Stimulated activated CD4-positive, alpha-beta T cell treated with anti-CD3 and anti-CD28 coated beads, Interleukin-2, amount 100 ng/mL, for 24 hours (primary cell): ENCODE data around the gene NR2F2.

ENCODE experiments used
- DNase-seq, 2 donors: peaks; one replicate each; pipeline ENCODE4 v3.0.0-alpha.2; 2020

NR2F2 gene

DNA sequence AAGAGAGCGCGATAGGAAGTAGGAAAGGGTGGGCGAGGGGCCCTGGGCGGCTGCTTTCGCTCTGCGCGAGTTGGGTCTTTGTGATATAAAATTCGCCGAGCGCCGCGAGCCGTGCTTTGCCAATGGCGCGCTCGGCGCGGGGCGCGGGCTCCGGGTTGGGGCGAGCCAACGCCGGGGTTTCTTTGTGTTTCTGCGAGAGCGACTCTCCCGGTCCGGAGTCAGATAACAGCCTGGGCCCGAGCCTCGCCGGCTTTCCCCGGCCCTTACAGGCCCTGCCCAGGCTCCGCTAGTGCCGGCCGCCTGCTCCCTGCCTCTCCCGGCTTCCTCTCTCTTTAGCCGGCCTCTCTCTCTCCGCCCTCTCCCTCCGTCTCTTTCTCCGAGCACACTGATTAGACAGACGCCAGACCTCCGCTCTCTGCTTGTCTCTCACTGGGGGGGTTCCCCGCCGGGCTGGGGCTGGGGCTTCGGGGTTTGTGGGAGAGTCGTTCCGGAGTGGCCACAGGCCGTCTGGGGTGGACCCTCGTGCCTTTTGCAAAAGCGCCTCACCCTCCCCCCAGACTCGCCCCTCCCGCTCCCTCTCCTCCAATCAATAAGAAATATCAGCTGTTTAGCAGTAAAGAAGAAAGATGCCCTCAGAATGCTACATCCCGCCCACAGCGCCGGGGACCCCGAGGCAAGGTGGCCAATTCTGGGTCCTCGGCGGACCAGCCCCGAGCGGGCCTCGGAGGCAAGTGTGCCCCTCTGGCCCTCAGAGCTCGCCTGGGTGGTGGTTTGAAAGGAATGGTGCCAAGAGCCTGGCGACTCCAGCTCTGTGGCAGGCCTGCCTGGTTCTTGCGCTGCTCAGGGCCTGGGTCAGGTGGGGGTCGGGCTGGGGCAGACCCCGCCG lies 2.9 kb downstream of the NR2F2 start:
- no peak for DNase-seq

DNA sequence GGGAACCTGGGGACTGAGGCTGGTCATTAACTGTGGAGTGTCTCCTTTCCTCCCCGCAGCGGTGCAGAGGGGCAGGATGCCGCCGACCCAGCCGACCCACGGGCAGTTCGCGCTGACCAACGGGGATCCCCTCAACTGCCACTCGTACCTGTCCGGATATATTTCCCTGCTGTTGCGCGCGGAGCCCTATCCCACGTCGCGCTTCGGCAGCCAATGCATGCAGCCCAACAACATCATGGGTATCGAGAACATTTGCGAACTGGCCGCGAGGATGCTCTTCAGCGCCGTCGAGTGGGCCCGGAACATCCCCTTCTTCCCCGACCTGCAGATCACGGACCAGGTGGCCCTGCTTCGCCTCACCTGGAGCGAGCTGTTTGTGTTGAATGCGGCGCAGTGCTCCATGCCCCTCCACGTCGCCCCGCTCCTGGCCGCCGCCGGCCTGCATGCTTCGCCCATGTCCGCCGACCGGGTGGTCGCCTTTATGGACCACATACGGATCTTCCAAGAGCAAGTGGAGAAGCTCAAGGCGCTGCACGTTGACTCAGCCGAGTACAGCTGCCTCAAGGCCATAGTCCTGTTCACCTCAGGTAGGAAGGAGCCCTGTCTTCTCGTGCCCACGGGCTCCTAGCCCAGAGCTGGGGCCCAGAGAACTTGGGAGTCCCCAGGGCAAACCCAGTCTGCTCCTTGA lies 3.7 kb downstream of the NR2F2 start:
- no peak for DNase-seq

DNA sequence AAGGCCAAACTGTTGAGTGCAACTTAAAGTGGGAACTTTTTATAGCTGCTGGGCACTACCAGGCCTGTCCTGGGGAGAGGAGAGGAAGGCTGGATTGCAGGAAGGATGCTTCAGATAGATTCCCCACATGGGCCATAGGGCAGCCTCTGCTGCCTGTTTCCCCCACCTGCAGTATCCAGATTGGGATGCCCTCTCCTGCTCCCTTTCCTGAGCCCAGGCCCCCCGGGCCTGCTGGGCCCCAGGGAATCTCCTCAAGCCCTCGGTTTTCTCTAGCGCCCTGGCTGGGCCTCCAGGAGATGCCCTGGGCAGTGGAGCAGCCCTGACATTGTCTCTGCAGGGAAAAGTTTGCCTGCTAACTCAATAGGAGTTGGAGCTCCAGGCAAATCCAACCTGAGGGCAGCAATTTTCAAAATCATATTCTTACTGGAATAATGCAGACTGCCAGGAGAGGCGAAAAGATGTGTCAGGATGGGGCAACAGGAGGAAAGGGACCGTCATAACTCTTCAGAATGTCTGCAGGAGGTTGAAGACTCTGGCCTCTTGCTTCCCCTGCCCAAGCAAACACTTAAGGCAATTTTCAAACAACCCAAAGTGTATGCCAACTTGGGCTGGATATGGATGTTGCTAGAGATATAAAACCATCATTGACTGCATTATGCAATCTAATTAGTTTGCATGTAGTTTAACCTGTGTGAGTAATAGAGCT lies 4.4 kb downstream of the NR2F2 start:
- no peak for DNase-seq

DNA sequence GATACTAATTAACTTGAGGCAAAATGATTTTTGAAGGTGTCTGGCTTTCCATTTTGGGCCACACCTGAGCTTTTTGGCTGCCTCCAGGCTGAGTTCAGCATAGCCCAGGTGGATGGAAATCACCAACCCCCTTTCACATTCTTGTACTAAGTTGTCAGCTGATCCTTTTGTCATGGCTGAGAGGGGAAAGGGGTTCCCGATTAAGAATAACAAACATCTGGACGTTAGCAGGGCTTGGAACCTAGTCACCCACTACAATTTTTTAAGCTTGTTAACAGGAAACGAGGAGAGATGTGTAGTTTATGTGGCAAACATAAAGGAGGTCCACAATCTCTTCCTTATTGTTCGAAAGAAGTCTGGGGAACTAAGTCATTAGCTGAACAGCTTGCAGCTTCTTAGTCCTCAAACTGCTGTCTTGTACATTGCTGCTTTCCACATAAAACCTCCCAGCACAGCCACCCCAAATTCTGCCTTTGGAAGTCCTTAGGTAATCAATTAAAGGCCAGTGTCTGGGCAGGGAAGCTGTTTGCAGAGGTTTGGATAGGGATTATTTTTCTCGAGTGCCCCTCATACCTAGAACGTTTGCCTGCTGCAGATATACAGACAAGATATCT lies 5.0 kb downstream of the NR2F2 start:
- DNase-seq = no peak

DNA sequence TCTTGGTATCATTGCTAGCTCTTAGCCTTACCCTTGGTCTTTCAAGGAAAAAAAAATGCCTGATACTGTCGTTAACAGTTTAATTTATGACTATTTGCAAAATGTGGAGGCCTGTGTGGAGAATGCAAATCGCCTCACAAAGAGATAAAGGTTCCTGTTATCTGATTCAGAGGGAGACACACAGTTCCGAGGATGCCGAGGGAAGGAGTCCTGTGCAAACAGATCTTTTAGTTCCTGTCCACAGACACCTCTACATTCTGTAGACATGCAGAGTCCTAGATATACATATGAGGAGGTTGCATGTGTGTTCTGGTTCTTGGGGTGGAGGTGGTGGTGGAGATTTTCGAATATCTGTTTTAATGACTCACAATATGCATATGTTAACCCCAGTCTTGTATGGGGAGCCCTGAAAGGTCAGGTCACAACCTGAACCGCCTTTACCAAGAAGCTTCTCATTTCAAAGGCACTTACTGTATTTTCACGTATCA lies 5.7 kb downstream of the NR2F2 start:
- DNase-seq = no peak

DNA sequence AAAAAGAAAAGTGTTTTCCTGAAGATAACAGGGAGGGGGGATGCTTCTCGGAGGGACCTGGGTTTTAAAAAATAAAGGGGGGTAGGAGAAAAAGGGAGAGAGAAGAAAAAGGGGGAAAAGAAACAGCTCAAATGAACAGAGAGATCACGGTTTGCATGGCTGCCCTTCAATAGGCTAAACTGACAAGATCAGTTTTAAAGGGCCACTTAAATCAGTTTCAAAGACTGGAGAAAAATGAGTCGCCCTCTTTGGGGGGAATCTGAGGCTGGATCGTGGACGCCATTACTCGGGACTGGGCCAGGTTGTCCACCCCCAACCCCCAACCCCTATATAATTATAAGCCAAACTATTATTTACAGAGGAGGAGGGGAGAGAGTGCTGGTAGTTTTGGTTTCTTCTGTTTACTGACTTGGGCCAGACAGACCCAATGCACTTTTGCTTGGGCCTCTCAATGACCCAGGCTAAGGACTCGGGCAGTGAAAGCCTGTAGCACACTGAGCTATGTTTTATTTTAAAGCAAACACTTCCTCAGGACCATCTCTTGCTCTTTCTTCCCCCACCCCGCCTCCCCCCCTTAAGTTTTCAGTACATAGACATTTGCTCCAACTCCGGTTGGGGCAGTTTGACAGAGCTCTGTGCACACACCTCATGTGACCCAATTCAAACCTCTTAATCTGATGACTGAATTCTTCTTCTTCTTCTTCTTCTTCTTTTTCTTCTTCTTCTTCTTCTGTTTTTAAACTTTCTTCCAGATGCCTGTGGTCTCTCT lies 6.3 kb downstream of the NR2F2 start:
- DNase-seq = no peak

DNA sequence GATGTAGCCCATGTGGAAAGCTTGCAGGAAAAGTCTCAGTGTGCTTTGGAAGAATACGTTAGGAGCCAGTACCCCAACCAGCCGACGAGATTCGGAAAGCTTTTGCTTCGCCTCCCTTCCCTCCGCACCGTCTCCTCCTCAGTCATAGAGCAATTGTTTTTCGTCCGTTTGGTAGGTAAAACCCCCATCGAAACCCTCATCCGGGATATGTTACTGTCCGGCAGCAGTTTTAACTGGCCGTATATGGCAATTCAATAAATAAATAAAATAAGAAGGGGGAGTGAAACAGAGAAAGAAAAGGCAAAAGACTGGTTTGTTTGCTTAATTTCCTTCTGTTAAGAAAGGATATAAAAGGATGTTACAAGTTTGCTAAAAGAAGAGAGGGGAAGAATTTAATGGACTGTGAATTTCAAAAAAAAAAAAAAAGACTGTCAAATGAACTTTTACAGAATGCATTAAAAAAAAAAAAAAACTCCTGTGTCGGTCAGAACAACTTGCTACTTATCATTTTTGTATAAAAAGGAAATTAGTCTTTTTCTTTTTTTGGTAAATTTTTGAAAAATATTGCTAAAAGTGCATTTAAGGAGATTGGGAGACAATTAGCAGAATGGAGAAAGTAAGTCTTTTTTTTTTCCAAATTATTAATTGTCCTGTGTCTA lies 7.0 kb downstream of the NR2F2 start:
- no peak for DNase-seq

DNA sequence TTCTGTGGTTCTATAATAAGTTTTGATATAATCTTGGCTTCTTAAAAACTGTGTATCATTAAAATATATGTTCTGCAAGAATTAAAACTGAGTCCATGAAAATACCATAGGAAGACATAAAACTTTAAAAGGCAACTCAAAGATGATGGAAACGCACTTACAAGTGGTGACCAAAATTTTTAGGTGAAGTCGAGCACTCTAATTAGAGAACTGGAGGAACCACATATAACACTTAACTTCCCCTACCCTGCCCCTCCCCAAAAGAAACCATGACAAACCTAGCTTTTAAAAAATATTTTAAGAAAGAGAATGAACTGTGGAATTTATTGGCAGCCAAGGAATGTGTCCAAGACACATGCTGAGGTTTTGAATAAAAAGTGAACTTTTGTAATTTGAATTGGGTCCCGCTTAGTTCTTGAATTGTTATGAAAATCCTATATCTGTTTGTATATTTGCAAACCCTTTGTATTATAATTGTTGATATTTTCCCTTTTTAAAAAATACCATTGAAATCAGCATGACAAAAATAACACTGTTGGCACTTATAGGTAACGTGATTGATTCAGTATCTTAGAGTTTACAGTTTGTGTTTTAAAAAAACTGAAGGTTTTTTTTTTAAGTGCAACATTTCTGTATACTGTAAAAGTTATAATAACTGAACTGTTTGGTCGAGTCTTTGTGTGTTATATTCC lies 7.7 kb downstream of the NR2F2 start:
- no peak for DNase-seq

DNA sequence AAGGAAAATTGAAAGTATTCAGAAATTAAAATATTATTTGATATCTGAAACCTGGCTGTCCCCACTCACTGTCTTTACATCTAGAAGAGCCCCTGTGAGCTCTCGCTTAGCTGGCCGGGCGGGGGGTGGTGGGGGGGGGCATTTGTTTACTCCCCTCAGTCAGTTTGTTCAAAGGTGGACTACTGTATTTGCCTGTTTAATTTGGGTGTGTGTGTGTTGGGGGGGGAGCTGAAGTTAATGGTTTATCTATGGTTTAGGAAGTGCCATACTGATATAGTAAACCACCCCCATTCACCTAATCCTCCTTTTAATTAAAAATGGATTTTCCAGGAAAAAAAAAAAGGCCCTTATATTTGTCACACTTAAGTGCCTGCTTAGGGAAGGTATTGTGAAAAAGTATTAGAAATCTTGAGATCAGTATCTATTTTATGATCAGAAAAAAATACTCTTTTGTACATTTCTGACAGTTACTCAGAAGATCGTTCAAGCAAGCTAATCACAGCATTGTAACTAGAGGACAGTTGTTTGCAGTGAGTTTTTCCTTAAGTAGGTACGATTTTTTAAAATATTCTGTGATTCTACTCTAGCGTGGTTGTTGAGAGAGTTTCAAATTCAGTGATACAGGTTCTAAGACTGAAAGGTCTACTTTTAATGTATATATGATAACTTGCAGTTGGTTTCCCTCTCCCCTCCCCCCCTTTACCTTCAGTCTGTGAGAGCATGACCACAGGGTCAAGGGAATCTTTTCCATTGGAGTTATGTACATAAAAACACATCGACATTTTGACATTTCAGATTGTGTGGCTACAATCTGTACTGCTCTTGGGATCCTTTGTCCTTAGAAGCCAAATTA lies 8.5 kb downstream of the NR2F2 start:
- DNase-seq = no peak

DNA sequence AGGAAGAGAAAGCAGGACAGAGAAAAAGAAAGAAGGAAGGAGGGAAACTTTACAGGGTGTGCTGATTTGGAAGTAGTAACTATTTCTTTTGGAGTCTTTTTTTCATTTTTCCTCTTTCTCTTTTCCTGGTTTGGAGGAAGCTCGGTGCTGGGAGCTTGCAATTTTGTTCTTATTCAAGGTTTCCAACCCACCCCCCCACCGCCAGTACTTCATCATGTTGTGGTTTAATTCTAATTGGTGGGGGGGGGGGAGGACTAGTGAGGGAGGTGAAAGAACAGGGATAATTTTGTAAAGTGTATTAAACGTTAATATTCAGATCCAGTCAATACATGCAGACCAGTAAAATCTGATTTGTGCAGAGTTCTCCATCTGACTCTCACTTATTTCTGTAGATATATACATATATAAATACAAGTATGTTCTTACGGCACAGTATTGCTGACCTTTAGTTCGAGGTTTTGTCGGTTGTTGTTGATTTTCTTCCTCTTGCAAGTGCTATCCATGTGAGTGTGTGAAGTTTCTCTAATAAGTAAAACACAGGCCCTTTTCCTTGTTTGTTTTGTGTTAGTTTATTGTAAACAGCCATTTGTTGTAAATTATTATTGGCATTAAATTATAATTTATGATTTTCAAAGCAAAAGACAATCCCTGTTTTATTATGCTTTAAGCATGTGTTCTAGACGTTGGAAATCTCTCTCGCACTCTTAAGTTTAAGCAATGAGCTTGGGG lies 9.3 kb downstream of the NR2F2 start:
- no peak for DNase-seq

DNA sequence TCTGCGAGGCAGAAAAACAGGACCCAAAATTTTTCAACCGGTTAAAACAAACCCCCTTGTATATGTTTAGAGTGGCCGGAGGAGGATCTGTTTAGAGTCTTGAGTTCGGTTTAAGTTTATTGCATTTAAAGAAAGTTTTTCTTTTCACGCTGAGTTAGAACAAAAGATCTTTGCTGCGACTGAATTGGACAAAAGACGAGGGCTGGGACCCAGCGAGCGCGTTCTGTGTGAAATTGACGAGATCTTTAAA lies 9.8 kb downstream of the NR2F2 start:
- DNase-seq = no peak

DNA sequence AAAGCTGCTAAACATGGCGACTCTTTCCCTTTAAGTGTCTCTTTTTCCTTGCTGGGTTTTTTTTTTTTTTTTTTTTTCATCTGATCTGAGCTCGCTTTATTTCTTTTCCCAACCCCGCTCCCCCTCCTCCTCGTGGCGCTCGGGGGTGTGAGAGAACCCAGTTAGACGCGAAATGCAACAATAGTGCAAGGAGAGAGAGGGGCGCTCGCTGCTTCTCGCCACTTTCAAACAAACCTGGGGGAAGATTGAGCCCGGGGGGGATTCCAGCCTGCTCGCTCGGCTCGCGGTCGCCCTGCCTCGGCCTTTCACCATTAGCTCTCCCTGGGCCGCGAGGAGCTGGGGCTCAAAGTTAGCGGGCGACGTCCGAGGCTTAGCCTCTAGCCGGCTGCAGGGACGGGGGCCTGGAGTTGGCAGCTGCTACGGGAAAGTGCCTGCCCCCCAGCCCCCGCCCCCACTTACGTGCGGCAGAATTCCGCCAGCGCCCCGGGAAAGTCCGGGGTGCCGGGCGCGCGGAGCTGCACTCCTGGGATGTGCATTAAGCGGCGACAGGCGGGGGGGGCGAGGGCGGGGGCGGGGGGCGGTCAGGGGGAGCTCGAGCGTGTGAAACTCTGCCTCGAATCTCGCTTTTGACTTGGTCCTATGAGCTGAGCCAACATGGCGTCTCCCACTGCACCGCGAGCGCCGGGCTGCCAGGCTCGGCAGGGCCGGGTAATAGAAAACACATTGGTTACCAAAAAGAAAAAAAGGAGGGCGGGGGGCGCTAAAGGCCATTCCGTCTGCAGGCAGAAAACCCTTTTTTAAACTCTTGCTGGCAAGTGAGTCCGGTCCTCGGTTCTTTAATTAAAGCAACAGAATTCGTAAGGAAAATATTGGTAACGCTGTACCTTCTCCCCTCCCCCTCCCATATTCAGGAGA lies 10.4 kb downstream of the NR2F2 start:
- no peak for DNase-seq

DNA sequence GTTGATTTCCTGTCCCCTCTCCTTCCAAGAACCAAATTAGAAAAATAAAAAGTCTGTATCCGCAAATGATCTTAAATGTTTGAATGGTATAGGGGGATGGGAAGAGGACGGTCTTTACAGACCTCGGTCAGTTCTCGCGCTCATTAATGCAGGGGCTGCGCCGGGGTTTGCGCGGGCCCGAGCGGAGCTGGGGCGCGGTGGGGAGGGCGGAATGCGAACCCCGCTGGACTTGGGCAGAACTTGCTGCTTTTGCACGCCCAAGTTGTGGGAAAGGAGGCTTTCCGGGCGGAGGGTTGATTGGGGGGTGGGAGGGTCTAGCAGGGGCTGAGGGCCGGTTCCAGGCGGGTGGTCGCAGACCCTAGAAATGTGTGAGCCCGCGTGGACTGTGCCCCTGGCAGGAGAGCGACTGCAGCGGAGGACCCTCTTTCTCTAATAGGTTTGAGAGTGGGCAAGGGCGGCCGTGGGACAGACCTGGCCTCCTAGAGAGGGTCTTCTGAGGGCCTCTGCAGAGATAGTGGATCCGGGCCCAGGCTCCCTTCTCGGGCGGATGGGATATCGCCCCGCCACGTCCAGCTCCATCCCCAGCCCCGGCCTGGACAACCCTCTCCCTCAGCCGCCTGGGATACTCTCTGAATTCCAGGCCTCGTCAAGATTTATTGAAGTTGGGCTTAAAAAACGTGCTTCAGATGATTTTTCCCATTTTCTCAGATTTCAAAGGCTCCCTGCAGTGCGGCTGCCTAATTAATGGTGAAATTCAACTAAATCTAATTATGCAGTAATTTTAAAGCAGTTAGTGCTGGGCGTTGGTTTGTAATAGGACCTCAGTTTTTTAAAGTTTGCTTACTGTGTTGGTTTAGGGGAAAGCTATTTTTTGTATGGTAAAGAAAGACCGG lies 11.3 kb downstream of the NR2F2 start:
- no peak for DNase-seq

DNA sequence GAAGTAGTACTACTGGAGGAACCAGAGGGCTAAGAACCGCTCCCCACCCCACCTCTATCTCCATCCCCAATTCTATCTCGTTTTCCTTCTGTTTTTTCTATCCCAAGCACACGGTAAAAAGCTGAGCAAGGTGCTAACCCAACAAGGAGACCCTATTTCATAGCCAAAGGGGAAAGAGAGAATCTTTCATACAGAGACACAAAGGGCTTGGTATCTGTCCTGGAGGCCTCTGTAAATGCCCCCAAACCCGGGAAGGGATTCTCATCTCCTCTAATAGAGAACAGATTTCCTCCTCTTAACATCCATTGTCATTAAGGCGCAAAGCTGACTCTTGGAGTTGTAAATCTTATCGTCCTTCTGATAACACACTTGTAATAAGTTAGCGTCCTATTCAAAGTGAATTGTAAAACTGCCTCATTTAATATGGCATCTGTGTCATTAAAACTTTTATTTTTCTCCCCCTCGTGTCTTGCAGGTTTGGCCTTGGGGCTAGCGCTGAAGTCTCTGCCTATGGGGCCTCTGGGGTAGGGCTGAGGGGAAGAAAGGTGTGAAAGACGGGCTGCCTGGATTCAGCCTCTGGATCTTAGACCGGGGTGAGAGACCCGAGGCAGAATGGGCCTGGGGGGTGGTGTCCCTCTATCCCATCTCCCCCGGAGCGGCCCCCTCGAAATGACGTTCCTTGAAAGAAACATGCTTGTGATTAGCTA lies 12.1 kb downstream of the NR2F2 start:
- DNase-seq = no peak

DNA sequence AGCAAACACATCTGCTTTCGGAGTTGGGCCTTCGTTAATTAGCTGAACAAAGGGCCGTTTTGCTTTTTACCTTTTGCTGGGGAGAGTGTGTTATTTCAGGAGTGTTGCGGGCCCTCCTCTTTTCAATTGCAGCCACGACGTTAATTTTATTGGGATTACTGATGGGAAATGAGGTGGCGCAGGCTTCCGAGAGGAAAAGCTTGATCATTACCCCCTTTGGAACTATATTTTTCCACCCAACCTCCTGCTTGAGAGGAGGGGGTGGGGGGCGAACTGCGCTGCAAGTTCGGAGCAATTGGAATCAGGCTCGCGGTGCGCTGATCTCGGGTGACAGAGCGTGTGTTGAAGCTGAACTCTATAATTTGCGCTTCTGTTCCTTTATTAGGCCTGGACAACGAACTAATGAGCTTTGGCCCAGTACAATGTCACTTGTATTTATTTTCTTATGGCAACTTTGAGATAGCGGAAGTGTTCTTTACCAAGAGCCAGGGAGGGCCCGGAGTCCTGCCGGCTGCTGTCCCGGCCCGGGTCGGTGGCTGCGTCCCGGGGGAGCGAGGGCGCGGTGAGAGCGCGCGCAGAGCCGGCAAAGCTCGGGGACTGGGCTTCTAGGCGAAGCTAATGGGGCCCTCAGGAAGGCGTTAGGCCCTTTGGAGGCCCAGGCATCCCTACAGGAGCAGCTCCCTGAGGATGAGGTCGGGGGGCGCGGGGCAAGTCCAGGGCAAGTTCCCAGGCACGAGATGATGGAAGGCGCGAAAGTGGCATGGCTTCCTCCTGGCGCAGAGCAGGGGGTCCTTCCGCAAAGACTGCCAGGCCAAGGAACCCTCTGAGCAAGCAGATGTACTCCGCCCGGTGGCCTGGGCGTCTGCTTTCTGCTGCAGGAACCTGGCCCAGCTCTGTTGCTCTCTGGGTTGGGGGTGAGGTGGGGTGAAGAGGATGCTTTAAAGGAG lies 12.9 kb downstream of the NR2F2 start:
- DNase-seq = no peak
